Measurements from ENCODE around the gene LRMDA. TPM values are rescaled to one million over a fixed set of nuclear protein-coding genes. Genes with fewer than 3 reads are reported as not detected.

The LRMDA gene
- total and polyA plus RNA-seq, 2 of the 8 experiments (the other 6 are each of a cell fraction or from before 2014, with no cell fraction given), result 0.86 to 2.8 TPM

- no peak for TF ChIP-seq SIX5 (IDR thresholded peaks at IDR 0.05; ENCODE audit: low read depth, low read length)
- TF ChIP-seq RXRA (IDR thresholded peaks at IDR 0.05; ENCODE audit: insufficient read depth, low read depth, low read length), result no peak
- no peak for TF ChIP-seq ASH2L (IDR thresholded peaks at IDR 0.05; ENCODE audit: low read length)
- no peak for TF ChIP-seq KDM5A (IDR thresholded peaks at IDR 0.05; ENCODE audit: low read length)
- no peak for TF ChIP-seq BACH1 (IDR thresholded peaks at IDR 0.05; ENCODE audit: low read length)
- no peak for TF ChIP-seq SP4 (IDR thresholded peaks at IDR 0.05; ENCODE audit: low read length)
- no peak for TF ChIP-seq MAX (IDR thresholded peaks at IDR 0.05)
- no peak for TF ChIP-seq RAD21 (IDR thresholded peaks at IDR 0.05 in 1 of 2, conservative IDR thresholded peaks at IDR 0.05 in 1 of 2; ENCODE audit: low read depth in 2 of 2, low read length in 2 of 2)
These were observed 347.9 kb downstream of the LRMDA start (continued) for GRCh38 chr10:75779276-75779675.
